Measurements from ENCODE around the gene CDH4.

The CDH4 gene

GRCh38 chr20:61877776-61878477 lies 625.9 kb downstream of the CDH4 start:
- DNase-seq: no peak

- DNase-seq: no peak
Observed at GRCh38 chr20:61878478-61879302, 626.6 kb downstream of the CDH4 start.

GRCh38 chr20:61879303-61879620 lies 627.2 kb downstream of the CDH4 start:
- DNase-seq: no peak

- no peak for DNase-seq
Observed at GRCh38 chr20:61879694-61880093, 627.6 kb downstream of the CDH4 start.

- no peak for DNase-seq
Observed at GRCh38 chr20:61880706-61881105, 628.6 kb downstream of the CDH4 start.

- no peak for DNase-seq
Observed at GRCh38 chr20:61881416-61881815, 629.4 kb downstream of the CDH4 start.

GRCh38 chr20:61881861-61882260 lies 629.8 kb downstream of the CDH4 start:
- no peak for DNase-seq

- no peak for DNase-seq
Observed at GRCh38 chr20:61882716-61883615, 630.9 kb downstream of the CDH4 start.

GRCh38 chr20:61883857-61884393 lies 631.9 kb downstream of the CDH4 start:
- DNase-seq: no peak

- DNase-seq: no peak
Observed at GRCh38 chr20:61884571-61885389, 632.7 kb downstream of the CDH4 start.

GRCh38 chr20:61885759-61886715 lies 634.0 kb downstream of the CDH4 start:
- DNase-seq: no peak

- DNase-seq: no peak
Observed at GRCh38 chr20:61886721-61887595, 634.9 kb downstream of the CDH4 start.

GRCh38 chr20:61887596-61888093 lies 635.6 kb downstream of the CDH4 start:
- DNase-seq: no peak

- no peak for DNase-seq
Observed at GRCh38 chr20:61888101-61888865, 636.2 kb downstream of the CDH4 start.

GRCh38 chr20:61889659-61890058 lies 637.6 kb downstream of the CDH4 start:
- DNase-seq: no peak

- DNase-seq: no peak
Observed at GRCh38 chr20:61890210-61890609, 638.1 kb downstream of the CDH4 start.

GRCh38 chr20:61891476-61891875 lies 639.4 kb downstream of the CDH4 start:
- no peak for DNase-seq

GRCh38 chr20:61891916-61892649 lies 640.0 kb downstream of the CDH4 start:
- DNase-seq: no peak

Measured in CD4-positive, alpha-beta T cell treated with Interleukin-15 for 1 hour (primary cell).